COLO668 (cell line): ENCODE results near the gene TSLP.

Experiments
- DNase-seq: peaks from one replicate; lab custom pipeline; 2025; ENCODE audit not compliant: unreplicated experiment; lab: John Stamatoyannopoulos, UW

The TSLP gene

DNA sequence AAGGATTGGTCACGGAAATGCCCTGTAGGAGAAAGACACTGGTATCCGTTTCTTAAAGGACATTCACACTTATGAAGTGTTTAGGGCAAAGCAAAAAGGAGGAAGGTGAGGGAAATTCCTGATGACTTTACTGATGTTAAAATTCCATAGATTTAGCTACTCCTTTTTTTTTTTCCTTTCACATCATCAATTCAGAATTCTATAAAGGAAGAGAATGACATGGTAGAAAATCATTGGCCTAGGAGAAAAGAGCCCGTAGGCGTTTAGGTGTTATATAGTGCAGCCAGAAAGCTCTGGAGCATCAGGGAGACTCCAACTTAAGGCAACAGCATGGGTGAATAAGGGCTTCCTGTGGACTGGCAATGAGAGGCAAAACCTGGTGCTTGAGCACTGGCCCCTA, at the start of gene TSLP:
Gene TSLP, plus strand, starts transcription at position 301 of the 400 bp plus-strand sequence. CDS start 178 bp downstream, outside the sequence.
- no peak for DNase-seq

DNA sequence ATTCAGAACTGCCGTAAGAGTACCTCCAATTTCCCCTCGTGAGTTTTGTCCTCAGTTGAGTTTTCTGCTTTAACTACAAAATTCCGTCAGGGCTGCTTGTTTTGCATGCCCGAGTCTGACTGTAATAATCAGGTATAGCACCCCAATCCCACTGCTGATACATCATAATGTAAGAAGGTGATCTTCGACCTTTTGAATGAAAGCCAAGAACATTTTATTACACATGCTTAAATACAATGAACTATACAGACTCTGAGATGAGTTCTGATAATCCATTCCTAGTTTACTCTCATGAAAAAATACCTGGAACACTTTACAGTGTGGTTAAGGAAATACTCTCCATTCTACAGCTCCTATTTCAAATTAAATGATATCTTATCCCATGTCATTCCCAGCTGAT, 49.2 kb upstream of the TSLP start:
- DNase-seq: no peak

DNA sequence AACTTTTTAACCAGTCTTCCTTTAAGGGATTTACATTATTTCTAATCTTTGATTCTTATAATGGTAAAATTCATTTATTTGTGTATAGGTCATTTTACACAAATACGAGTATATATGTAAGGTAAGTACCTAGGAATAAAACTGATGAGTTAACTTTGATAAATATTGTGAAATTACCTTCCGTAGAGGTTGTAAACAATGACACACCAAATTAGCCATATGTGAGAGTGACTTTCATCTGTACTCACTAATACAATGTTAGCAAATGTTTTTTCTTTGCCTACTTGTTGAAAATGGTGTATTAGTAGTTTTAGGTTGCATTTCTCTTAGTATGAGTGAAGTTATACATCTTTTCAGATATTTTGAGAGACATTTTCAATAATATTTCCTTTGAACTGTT, 42.6 kb upstream of the TSLP start:
- no peak for DNase-seq

DNA sequence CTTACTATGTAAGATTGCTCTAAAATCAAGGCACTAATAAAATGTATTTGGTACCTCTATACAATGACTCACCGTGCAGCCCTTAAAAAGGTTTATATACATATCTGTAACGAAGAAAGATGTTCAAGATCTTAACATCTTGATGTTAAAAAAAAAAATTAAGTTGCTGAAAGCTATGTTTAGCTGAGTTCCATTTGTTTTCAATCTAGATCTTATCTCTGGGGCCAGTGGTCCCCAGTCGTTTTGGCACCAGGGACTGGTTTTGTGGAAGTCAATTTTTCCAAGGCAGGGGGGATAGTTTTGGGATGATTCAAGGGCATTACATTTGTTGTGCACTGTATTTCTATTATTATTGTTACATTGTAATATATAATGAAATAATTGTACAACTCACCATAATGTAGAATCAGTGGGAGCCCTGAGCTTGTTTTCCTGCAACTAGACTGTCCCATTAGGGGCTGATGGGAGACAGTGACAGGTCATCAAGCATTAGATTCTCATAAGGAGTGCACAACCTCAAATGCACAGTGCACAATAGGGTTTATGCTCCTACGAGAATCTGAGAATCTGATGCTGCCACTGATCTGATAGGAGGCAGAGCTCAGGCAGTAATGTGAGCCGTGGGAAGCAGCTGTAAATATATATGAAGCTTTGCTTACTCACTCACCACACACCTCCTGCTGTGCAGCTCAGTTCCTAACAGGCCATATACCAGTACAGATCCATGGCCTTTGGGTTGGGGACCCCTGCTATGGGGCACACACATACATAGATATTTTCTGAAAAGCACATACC, 27.6 kb upstream of the TSLP start:
- peak; percentile 0 for DNase-seq

DNA sequence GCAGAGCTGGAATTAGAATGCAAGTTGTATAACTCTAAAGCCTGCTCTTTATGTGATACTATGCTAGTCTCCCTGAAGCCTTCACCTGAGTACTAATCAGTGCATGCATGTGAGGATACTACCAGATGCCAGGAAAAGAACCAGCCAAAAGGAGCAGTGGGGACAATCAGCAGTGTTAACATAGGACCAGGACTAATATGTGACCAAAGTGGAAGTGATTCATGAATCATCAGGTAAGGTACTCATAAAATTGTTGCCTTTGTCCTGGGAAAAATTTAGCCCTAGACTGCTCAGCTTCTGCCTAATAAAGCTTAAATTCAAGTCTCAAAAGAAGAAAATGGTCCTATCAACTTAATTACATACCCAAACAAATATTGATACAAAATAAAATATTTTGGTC, 13.4 kb upstream of the TSLP start:
- DNase-seq: no peak

DNA sequence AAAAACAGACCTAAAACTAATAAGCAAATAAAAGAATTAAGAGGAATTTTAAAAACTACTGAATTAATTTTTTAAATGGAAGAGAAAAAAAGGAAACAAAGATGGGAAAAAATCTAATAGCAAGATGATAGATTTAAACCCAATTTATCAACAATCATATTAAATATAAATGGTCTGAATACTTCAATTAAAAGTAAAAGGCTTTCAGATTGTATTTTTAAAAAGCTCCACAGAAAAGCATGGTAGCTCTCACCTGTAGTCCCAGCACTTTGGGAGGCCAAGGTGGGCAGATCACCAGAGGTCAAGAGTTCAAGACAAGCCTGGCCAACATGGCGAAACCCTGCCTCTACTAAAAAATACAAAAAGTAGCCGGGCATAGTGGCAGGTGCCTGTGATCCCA, 11.3 kb upstream of the TSLP start:
- DNase-seq: no peak

DNA sequence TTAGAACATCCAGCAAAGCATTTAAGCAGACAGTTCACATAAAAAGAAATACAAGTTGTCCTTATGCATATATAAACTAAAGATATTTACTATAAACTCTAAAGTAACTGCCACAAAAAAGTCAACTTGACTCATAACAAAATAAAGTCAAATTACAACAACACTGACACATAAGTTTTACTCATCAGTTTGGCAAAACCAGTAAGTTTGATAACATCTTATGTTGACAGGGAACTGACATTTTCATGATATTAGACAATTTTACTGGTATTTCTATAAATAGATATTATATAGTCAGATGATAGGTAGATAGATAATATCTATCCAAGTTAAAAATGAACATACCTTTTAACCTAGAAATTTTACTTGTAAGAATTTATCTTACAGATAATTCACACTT, 9.9 kb upstream of the TSLP start:
- DNase-seq: no peak

DNA sequence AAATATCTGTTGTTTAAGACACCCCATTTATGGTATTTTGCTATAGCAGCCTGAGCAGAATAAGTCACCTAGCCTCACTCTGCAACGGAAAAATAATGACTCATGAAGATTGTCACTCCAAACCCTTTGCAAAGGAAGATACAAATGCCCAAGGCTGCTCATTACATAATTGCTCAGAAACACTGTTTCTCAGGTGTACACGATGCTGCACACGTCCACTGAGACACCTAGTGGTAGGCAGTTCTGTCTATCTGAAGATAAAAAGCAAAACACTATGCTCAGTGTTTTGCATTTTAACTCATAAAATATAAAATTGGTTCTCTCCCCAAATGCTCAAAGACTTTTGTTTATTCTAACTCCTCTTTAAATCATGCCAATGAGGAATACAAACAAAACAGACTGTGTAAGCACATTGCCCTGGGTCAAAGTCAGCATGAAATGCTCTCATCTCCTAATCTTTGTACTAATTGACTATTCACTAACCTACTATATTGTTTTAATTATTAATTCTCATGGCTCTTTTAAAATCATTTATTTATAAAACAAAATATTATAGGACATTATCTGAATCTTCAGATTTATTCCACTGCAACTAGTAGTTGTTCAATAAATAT, 7.7 kb upstream of the TSLP start:
- DNase-seq: no peak

DNA sequence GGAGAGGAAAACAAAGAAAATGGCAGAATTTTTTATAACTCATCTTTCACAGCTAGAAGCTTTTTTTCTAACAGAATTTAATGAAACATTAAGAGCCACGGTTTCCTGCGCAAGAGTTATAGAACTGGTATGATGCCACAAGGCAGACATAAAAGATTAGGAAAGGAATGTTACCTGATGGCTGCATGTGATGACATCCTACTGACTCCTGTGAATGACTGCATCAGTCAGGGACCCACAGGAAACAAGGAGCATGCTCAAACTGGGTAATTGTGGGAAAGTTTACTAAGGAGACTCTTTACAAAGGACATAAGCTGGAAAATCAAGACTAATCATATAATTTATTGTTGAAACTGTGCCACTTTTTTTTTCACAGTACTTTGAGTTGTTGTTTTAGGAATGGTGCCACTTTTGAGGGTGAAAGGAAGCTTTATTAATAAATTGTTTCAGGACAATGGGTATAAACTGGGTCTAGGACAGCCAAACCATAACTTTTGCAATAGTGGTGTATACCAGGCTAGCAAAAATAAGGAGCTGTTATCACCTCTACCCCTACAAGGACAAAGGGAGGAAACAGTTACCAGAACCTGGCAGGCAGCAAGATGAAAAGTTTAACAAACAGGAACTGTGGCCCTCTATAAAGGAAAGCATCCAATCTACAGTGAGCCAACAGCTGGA, 5.1 kb upstream of the TSLP start:
- DNase-seq: no peak

DNA sequence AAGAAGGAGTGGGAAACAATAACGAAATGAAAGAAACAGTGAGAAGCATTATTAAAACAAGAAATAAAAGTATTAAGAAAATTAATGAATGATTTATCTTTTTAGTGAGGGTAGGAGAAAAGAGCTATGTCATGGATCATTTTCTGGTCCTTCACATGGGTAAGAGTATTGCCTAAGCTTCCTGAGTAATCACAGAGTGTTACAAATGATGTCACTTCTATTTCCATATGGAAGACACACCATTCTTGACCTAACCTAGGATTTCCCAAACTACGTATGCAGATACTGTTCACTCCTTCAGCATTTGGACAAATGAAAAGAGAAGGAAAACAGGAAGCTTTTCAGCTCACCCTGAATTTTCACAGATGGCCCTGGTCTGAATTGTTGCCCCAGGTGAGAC, 3.3 kb upstream of the TSLP start:
- DNase-seq: no peak

DNA sequence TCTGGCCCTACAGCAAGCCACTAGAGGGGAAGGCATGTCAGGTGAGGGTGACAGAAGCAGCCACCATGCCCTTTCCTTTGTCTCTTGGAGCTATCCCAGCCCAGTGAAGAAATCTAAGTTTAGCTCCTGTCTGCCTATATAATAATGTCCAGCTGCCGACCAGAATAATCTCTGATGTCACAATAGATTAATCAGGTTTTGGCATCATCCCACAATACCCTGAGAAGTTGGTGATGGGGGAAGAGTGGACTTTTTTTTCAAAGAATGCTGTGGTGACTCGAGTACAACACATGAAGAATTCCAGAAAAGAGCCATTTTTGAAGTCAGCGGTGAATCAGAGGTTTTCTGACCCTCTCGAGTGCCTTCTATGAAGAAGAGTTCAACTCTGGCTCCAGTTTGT, 1.7 kb upstream of the TSLP start:
- DNase-seq: no peak

DNA sequence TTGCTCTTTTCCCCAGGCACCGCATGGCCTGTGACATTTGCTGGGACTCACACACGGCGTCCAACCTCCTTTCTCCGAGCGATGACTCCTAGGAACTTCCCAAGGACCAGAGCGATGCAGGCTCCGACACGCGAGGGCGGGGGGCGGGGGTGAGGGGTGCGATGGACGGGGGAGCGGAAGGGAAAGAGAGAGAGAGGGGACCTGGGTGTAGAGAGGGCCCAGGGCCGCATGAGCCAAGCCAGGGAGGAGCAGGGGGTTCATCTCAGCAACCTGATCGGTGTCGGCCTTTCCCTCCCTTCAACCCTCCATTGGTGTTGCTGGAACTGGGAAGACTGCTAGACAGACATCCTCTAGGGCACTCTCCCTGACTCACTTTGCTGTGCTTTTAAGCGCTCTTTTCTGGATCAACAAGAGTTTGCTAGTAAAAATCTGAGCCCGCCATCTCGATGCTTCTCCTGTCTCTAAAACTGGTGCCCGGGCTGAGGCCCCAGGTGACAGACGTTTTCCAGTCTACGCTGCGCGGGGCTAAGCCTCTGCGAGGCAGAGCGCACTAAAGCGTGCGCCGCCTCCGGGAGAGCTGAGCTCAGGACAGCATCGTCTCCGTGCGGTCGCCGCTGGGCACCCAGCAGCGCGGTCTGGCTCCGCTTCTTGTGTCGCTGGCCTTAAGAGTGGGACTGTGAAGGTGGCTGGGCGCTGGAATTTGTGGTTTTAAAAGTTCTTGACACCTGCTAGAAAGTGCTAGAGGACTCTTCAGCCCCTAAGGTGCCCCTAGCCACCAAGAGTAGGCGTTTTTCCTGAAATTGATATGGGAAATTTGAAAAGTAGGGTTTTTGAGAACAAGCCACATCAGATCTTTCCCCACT, 1.0 kb upstream of the TSLP start:
- DNase-seq: peak; percentile 3

DNA sequence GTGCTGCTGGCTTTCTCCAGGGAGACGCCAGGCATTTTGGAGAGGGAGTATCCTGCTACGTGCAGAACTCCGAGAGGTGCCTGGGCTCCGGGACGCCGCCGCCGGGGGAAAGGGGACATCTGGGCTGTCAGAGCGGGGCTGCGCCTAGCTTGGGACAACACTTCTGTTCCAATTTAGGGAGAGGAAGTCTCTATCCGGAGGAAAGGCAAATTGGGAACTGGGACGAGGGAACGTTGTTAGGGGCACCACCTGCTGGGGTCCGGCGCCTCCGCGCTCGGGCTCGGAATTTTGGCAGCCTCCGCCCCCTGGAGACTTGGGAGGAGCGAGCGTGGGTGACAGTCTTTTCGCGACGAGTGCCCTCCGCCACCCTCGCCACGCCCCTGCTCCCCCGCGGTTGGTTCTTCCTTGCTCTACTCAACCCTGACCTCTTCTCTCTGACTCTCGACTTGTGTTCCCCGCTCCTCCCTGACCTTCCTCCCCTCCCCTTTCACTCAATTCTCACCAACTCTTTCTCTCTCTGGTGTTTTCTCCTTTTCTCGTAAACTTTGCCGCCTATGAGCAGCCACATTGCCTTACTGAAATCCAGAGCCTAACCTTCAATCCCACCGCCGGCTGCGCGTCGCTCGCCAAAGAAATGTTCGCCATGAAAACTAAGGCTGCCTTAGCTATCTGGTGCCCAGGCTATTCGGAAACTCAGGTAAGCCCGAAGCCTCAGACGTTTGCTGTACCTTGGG, 1.6 kb downstream of the TSLP start:
- DNase-seq: no peak

DNA sequence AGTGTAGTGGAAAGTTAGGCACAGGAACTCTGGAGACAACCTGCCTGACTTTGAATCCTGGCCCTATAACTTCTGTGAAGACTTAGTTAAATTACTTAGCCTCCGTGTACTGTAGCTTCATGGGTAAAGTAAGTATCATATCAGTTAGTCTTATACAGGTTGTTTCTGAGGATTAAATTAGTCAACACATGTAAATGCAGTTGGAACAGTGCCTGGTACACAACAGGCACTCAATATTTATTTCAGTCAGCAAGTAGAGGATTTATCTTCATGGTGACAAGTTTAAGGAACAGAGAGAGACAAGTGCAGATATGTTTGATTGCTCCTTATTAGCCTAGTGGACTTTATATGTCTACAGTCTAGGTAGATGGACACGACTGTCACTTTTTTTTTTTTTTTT, 2.7 kb downstream of the TSLP start:
- DNase-seq: no peak

DNA sequence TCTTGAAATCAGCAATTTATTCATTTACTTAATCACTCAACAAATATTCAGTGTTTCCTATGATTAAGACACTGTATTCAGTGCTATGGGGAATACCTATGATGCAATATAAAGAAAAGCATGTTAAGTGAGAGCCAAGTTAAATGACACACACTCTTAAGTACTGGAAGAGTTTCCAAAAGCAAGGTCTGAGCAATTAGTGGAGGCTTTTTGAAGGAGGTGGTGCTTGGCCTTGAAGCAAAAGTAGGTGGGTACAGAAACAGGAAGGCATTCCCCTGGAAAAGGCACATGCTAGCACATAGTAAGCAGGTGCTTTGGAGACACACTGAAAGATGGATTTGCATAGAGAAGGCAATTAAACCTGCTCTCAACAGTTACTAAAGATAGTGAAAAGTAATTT, 4.0 kb downstream of the TSLP start:
- no peak for DNase-seq

DNA sequence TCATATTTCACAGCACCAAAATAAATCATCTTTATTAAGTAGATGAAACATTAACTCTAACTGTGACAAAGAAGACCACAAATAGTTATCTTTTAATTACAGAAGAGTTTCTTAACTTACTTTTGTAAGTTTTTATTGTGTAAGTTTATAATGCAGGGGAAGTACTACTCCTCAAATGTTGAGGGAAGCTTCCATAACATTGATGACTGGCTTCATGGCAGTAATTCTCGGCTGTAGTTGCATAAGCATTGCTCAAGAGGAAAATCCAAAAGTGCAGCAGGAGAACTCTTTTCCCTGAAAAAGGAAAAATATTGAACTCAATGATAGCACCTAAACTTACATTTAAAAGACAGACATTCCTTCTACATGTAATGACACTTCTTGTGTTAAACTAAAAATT, 4.6 kb downstream of the TSLP start:
- no peak for DNase-seq

DNA sequence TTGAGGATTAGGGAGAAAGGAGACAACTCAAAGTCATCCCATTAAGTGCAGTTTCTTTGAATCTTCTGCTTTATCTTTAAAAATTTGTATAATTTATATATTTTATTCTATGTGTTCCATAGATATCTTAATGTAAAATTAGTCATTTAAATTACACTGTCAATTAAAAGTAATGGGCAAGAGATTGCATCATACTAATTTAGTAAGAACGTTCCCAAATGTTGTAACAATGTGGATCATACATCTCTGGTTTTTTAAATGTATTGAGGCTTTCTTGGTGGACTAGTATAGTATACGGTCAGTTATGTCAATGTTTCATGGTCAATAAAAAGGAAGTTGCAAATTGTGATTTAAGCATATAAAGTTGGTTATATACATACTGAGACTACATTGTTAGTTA, 6.2 kb downstream of the TSLP start:
- no peak for DNase-seq

DNA sequence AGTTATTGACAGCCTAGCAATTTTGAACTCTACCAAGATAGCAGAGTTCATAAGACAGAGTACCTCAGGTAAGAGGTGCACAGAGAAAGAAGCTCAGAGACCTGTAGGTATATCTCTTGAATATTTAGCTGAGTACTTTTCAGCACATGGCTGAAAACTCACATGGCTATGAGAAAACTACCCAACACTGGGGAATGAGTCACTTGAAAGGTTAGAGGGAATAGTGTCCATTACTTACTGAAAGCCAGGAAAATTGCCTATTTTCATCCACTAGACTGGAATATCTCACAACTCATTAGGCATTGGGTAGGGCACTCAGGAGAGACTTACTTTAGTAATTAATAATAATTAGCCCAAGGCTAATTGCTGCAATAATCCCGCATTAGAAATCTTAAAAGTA, 8.3 kb downstream of the TSLP start:
- no peak for DNase-seq

DNA sequence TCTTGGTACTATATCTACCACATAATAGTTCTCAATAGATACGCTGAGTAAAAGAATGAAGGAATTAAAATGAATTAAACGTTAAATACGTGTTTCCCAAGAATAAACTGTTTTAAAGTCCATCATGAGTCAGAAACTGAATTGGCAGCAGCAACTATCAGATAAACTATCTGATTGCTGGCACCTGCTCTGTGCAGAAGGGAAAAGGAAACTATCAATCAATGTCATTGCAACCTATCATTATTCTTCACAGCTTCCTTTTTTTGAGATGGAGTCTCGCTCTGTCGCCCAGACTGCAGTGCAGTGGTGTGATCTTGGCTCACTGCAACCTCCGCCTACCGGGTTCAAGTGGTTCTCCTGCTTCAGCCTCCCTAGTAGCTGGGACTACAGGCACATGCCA, 11.8 kb downstream of the TSLP start:
- no peak for DNase-seq

DNA sequence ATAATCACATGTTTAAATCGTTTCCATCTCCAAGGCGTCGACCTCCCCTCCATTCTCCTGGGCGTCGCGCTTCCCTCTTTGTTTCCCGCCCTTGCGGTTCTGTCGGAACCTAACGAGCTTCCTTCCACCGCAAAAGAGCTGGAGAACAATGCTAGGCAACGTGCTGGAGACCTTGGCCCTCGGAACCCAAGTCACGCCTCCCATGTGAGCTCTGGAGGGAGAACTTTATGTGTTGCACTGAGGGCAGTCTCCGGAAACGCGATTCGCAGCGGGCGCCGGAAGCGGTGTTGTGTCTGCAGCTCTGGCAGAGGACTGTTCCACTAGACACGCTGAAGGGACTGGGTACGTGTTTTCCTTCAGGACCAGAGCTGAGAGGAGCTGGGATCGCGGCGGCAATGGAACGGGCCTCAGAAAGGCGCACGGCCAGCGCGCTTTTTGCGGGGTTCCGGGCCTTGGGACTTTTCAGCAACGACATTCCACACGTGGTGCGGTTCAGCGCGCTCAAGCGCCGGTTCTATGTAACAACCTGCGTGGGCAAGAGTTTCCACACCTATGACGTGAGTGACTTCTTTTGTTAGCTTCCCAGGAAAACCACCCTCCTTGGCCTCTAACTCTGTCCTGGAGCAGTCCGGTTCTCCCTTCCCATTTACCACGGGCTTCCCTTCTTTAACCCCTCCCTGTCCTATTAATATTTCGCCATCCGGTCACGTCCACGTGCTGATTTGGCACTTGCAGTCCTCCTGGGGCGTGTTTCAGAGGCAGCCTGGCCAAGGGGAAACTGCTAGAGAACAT, 20.7 kb downstream of the TSLP start, which contains the start of gene WDR36:
Gene WDR36, plus strand, starts transcription at position 287 of the 792 bp plus-strand sequence. Its CDS starts 109 bp downstream, at position 396.
- peak; percentile 79 for DNase-seq
